Loucy (cell line): ENCODE measurements around the gene UNK.

Experiments used
- EZH2phosphoT487 ChIP-seq: fragments of 200-600 bp; IDR thresholded peaks from 2 replicates; pipeline ENCODE4 v1.6.1; 2018; ENCODE audit warnings: antibody characterized with exemption, mild to moderate bottlenecking, moderate library complexity, borderline replicate concordance
- TF ChIP-seq, protein P1 (sequence below): fragments of 200-600 bp; sonication (generic); conservative IDR thresholded peaks from 2 replicates; pipeline ENCODE4 v1.5.1; 2014; ENCODE audit warnings: mild to moderate bottlenecking, antibody characterized with exemption, low read length

DNA sequence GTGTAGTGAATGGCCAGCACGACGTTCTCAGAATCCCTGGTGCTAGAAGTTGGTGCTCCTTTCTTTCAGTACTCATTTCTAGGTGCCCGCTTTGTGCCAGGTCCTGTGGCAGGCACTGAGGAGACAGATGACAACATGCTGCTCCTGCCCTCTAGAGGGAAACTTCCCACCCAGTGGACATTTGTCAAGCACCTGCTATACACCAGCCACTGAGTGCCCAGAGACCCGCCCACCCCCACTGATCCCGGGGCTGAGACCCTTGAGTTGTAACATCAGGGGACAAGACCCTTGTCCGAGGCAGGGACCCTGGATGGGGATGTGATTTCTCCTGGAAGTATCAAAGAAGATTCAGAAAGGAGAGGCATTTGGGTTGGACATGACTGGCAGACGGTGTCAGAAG lies 34.5 kb downstream of the UNK start:
- TF ChIP-seq, protein P1, sequence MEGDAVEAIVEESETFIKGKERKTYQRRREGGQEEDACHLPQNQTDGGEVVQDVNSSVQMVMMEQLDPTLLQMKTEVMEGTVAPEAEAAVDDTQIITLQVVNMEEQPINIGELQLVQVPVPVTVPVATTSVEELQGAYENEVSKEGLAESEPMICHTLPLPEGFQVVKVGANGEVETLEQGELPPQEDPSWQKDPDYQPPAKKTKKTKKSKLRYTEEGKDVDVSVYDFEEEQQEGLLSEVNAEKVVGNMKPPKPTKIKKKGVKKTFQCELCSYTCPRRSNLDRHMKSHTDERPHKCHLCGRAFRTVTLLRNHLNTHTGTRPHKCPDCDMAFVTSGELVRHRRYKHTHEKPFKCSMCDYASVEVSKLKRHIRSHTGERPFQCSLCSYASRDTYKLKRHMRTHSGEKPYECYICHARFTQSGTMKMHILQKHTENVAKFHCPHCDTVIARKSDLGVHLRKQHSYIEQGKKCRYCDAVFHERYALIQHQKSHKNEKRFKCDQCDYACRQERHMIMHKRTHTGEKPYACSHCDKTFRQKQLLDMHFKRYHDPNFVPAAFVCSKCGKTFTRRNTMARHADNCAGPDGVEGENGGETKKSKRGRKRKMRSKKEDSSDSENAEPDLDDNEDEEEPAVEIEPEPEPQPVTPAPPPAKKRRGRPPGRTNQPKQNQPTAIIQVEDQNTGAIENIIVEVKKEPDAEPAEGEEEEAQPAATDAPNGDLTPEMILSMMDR = no peak
- TF ChIP-seq EZH2phosphoT487 = no peak
